Measurements from ENCODE around the gene OR52A1. TPM values are rescaled to one million over a fixed set of nuclear protein-coding genes. Genes with fewer than 3 reads are reported as not detected.
"Not testable (repeated sequence)": the region's sequence is repeated elsewhere in the genome, so short reads cannot be mapped to it uniquely, and the experiment has no call there.

OR52A1 gene
- total RNA-seq, 1 donor from 2014 or later = not detected

DNA sequence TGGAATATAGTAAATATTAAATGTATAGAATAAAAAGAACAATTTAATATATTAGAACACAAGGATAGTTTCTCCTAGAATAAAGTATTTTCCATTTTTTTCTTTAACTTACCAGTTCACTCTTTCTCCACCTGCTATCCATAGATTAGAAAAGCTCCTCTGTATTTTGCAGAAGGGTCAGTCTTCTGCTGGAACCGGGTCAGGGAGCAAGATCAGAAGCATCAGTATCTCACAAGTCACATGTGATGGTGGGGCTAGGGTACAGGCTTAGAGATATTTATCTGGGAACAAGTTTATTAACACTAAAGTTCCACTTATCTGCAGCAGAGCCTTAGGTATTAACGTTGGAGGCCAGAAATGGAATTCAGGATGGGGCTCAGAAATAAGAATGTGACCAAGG, 17.3 kb upstream of the OR52A1 start:
- H3K9me3 Mint-ChIP-seq = no peaks in the 10 kb centered on the region
- DNase-seq (ENCODE audit: extremely low spot score, unreplicated experiment) = no peak
- H3K27me3 Mint-ChIP-seq = no peaks in the 10 kb centered on the region
- no peak overlapping the region for H3K4me3 Mint-ChIP-seq
- H3K4me1 Mint-ChIP-seq (ENCODE audit: unreplicated experiment) = no peaks in the 10 kb centered on the region
- H3K36me3 Mint-ChIP-seq = no peaks in the 10 kb centered on the region
- H3K27ac Mint-ChIP-seq = no peak overlapping the region
- TF ChIP-seq, protein P1, sequence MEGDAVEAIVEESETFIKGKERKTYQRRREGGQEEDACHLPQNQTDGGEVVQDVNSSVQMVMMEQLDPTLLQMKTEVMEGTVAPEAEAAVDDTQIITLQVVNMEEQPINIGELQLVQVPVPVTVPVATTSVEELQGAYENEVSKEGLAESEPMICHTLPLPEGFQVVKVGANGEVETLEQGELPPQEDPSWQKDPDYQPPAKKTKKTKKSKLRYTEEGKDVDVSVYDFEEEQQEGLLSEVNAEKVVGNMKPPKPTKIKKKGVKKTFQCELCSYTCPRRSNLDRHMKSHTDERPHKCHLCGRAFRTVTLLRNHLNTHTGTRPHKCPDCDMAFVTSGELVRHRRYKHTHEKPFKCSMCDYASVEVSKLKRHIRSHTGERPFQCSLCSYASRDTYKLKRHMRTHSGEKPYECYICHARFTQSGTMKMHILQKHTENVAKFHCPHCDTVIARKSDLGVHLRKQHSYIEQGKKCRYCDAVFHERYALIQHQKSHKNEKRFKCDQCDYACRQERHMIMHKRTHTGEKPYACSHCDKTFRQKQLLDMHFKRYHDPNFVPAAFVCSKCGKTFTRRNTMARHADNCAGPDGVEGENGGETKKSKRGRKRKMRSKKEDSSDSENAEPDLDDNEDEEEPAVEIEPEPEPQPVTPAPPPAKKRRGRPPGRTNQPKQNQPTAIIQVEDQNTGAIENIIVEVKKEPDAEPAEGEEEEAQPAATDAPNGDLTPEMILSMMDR (conservative IDR thresholded peaks at IDR 0.05) = no peak

DNA sequence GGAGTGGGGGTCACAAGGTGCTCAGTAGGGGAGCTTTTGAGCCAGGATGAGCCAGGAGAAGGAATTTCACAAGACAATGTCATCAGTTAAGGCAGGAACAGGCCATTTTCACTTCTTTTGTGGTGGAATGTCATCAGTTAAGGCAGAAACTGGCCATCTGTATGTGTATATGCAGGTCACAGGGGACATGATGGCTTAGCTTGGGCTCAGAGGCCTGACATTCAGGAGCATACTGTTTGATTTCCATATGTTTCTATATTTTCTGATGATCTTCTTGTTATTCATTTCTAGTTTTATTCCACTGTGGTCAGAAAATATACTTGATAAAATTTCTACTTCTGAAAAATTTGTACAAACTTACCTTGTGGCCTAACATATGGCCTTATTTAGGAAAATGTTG, 11.3 kb upstream of the OR52A1 start:
- H3K36me3 Mint-ChIP-seq; H3K4me3 Mint-ChIP-seq; H3K27me3 Mint-ChIP-seq; H3K4me1 Mint-ChIP-seq (ENCODE audit: unreplicated experiment); H3K27ac Mint-ChIP-seq; DNase-seq (ENCODE audit: extremely low spot score, unreplicated experiment); H3K9me3 Mint-ChIP-seq: not testable (repeated sequence)

DNA sequence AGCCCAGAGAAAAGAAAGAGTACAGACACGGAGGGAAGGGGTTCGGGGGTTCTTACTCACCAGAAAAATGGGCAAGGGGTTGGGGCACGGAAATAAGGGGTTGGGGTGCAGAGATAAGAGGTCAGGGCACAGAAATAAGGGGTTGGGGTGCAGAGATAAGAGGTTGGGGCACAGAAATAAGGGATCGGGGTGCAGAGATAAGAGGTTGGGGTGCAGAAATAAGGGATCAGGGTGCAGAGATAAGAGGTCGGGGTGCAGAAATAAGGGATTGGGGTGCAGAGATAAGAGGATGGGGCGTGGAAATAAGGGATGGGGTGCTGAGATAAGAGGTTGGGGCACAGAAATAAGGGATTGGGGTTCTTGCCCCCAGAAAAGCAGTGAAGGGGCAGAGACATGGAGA, 10.2 kb upstream of the OR52A1 start:
- H3K4me3 Mint-ChIP-seq; H3K9me3 Mint-ChIP-seq; H3K4me1 Mint-ChIP-seq (ENCODE audit: unreplicated experiment); DNase-seq (ENCODE audit: extremely low spot score, unreplicated experiment); H3K27me3 Mint-ChIP-seq; H3K36me3 Mint-ChIP-seq; H3K27ac Mint-ChIP-seq: not testable (repeated sequence)

DNA sequence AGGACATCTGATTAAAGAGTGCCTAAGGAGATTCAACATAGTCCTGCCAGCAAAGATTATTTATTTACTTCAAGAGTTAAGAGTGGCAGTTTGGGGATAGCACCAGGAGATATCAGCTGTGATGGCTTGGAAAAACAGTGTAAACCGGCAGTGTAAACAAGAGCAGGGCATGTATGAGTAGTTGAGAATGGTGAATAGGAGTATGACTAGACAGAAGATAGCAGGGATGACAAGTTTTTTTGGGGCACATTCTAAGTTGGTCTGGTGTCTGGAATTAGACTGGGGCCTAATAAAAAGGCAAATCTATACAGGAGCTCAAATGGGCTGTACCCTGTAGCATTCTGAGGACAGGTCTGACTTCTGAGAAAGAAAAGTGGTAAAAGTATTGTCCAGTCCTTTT, 6.5 kb upstream of the OR52A1 start:
- H3K4me1 Mint-ChIP-seq (ENCODE audit: unreplicated experiment); DNase-seq (ENCODE audit: extremely low spot score, unreplicated experiment); H3K36me3 Mint-ChIP-seq; H3K9me3 Mint-ChIP-seq; H3K4me3 Mint-ChIP-seq; H3K27ac Mint-ChIP-seq; H3K27me3 Mint-ChIP-seq: not testable (repeated sequence)

DNA sequence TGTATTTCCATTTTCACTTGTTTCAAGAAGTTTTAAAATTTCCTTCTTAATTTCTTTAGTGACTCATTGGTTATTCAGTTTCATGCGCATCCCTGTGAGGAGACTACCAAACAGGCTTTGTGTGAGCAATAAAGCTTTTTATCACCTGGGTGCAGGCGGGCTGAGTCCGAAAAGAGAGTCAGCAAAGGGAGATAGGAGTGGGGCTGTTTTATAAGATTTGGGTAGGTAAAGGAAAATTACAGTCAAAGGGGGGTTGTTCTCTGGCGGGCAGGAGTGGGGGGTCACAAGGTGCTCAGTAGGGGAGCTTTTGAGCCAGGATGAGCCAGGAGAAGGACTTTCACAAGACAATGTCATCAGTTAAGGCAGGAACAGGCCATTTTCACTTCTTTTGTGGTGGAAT, 5.7 kb upstream of the OR52A1 start:
- H3K27ac Mint-ChIP-seq; H3K36me3 Mint-ChIP-seq; H3K4me1 Mint-ChIP-seq (ENCODE audit: unreplicated experiment); H3K9me3 Mint-ChIP-seq; DNase-seq (ENCODE audit: extremely low spot score, unreplicated experiment); H3K4me3 Mint-ChIP-seq; H3K27me3 Mint-ChIP-seq: not testable (repeated sequence)

DNA sequence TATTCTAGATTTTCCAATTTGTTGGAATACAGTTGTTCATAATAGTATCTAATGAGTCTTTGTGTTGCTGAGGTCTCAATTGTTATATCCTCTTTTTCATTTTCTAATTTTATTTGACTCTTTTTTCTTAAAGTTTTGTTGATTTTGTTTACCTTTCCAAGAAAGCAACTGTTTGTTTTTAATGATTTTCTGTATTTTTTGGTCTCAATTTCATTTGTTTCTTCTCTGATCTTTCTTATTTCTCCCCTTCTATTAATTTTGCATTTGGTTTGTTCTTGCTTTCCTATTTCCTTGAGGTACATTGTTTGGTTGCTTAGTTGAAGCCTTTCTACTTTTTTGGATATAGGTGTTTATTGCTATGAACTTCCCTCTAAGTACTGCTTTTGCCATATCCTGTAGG, 5.2 kb upstream of the OR52A1 start:
- Mint-ChIP-seq H3K4me1 (ENCODE audit: unreplicated experiment) (no peaks in the 10 kb centered on the region), H3K27ac (no peak overlapping the region), H3K4me3 (no peak overlapping the region), H3K27me3 (peaks cover 3% of the 10 kb centered on the region), H3K9me3 (no peaks in the 10 kb centered on the region), H3K36me3 (no peaks in the 10 kb centered on the region)
- TF ChIP-seq, protein P1 (conservative IDR thresholded peaks at IDR 0.05) = no peak
- DNase-seq (ENCODE audit: extremely low spot score, unreplicated experiment) = no peak

DNA sequence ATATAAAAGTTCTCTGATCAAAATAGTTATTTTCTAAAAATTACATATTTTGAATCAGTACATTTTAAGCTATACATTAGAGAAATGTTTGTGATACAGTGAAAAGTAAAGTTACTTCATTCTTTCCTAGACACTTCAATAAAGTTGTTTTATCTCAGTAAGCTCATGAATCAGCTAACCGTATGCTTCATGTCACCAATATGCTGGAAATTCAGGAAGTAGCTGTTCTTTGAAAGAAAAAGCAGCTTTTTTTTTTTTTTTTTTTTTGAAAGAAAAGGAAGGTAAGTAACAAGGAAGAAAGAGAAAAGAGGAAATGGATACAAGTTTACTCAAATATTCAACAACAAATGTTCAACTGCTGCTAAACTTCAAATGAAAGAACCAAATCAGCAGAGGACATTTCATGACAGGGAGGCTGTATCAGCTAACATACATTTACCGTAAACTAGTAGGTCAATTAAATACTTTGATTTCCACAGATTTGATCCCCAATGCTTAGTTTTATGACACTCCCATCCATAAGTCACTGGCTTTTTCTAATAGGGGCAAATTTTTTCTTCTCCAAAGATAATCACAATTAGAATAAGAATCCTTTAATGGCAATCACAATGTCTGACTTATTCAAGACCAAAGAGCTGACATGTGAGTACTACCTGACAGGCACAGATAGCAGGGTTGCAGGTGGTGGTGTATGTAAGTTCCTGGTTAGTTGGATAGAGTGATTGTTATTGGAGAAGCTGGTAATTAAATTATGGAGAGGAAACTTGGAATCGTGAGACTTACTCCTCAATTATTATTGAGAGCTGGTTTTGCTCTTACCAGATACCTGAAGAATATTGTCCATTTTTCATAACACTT, 754 bp downstream of the OR52A1 start:
- Mint-ChIP-seq H3K36me3 (no peaks in the 10 kb centered on the region), H3K4me3 (no peak overlapping the region), H3K9me3 (no peaks in the 10 kb centered on the region), H3K27me3 (peaks cover 7% of the 10 kb centered on the region), H3K27ac (no peak overlapping the region), H3K4me1 (ENCODE audit: unreplicated experiment) (no peaks in the 10 kb centered on the region)
- TF ChIP-seq, protein P1 (conservative IDR thresholded peaks at IDR 0.05) = no peak
- DNase-seq (ENCODE audit: extremely low spot score, unreplicated experiment) = no peak
